ENCODE results near the gene SDC4. TPM values are rescaled to one million over a fixed set of nuclear protein-coding genes. Genes with fewer than 3 reads are reported as not detected.

SDC4 gene
- total RNA-seq, 1 experiment from 2014 or later: 100 TPM

- no peak for TF ChIP-seq ZNF274 (IDR thresholded peaks at IDR 0.05; ENCODE audit: low read depth, low read length)
Observed at GRCh38 chr20:45304464-45304999, 43.7 kb downstream of the SDC4 start (continued).

DNA sequence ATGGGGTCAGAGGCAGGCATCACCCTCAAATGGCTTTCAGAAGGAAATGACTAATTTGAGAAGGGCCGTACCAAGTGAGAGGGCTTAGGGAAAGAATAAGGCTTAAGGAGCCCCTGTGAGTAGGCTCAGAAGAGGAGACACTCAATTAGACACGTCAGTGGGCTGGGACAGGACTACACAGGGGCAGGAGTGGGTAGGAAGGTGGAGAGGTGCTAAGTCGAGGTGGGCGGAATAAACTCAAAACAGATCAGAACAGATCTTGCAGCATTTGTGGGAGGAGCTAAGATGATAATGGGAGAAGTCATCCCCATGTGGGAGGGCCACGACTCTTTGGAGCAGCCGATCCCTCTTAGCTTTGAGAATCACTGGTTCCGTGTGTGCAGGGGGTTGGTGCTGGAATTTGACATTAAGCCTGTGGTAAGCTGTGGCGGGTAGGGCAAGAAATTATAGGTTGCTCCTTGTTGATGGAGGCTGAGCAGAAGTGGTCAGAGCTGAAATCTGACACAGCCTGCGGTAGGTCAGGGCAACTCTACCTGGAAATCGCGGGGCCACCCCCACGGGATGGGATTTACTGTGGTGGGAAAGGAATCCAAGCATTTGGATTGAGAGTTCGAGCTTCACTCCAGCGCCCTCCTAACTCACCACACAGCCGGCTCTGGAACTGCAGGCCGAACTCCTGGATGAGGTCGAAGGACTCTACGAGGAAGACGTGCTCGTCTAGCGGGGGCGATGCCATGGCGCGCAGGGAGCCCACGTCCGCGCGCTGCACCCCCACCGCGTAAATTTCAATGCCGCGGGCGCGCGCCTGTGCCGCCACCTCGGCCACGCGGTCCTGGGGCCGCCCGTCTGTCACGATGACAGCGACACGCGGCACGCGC, 44.4 kb downstream of the SDC4 start:
- CTCF ChIA-PET: interaction anchor here (1.0 to 2.3 kb wide), 4 partner anchors 8 to 32 kb away, joined by 3 to 16 read pairs (median 4); no protein-coding TSS in a partner anchor
- intact Hi-C loops (cut with micrococcal nuclease): no loop called here
- H3K4me1 ChIP-seq (ENCODE audit: control insufficient read depth in 1 of 2, insufficient read depth in 2 of 2, low read length in 2 of 2): peaks cover 4 to 20% of the 10 kb centered on the region in 2 experiments; a peak in 3 of 4 replicates
- RAD21 ChIA-PET (ENCODE audit: low non-redundant PET in 1 of 2, low total read pairs in 2 of 2, uncharacterized antibody in 2 of 2, unreplicated experiment in 2 of 2): no interaction called here
- DNase-seq (ENCODE audit: low read depth, low spot score) (no peak), ATAC-seq (no peak)
- H3K27me3 ChIP-seq (ENCODE audit: insufficient read depth, low read length): no peaks in the 10 kb centered on the region
- TF ChIP-seq CBX3 (IDR thresholded peaks at IDR 0.05; ENCODE audit: low read depth) (no peak), JUND (IDR thresholded peaks at IDR 0.05) (no peak), REST (IDR thresholded peaks at IDR 0.05; ENCODE audit: low read depth) (no peak), POLR2AphosphoS5 (IDR thresholded peaks at IDR 0.05; ENCODE audit: low read depth, low read length) (no peak), YY1 (IDR thresholded peaks at IDR 0.05; ENCODE audit: extremely low read depth, insufficient replicate concordance, low read depth, low read length) (no peak), TCF7L2 (IDR thresholded peaks at IDR 0.05; ENCODE audit: borderline replicate concordance, extremely low read depth, insufficient read depth, insufficient read length) (no peak), EZH2 (IDR thresholded peaks at IDR 0.05) (no peak), CEBPB (IDR thresholded peaks at IDR 0.05; ENCODE audit: low read depth) (no peak), SP1 (IDR thresholded peaks at IDR 0.05; ENCODE audit: low read depth) (no peak)
- TF ChIP-seq, protein P1, sequence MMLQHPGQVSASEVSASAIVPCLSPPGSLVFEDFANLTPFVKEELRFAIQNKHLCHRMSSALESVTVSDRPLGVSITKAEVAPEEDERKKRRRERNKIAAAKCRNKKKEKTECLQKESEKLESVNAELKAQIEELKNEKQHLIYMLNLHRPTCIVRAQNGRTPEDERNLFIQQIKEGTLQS (IDR thresholded peaks at IDR 0.05): no peak
- no peaks in the 10 kb centered on the region for H3K79me2 ChIP-seq (ENCODE audit: insufficient read depth, low read length)
- POLR2A ChIA-PET: no interaction called here
- H3K9ac ChIP-seq (ENCODE audit: low read length): no peak overlapping the region
- H3K9me3 ChIP-seq (ENCODE audit: control insufficient read depth in 1 of 2, insufficient read depth in 1 of 2, low read depth in 1 of 2, low read length in 2 of 2): no peaks in the 10 kb centered on the region
- no peaks in the 10 kb centered on the region for H3K9me2 ChIP-seq (ENCODE audit: insufficient read depth)
- H3K4me2 ChIP-seq (ENCODE audit: low read length): no peak overlapping the region
- H3K36me3 ChIP-seq (ENCODE audit: control insufficient read depth in 1 of 2, insufficient read depth in 2 of 2, low read length in 2 of 2): no peaks in the 10 kb centered on the region
- H4K20me1 ChIP-seq (ENCODE audit: insufficient read depth): no peaks in the 10 kb centered on the region
- H2AFZ ChIP-seq (ENCODE audit: low read depth, low read length, poor library complexity, severe bottlenecking): no peak overlapping the region
- no TSS peak for BruUV-seq (replicated peaks)
- no peak overlapping the region for H3K27ac ChIP-seq (ENCODE audit: low read depth, low read length)
- H3K4me3 ChIP-seq (replicated peaks in 1 of 2; ENCODE audit: low read depth in 1 of 2, low read length in 2 of 2): no peak overlapping the region

Data from HCT116 (cell line).